HG02678 (cell line): Measurements from ENCODE around the gene CATSPERD.

Experiments used
- ATAC-seq: cut with Tn5 transposase; IDR thresholded peaks from one replicate; pipeline ENCODE4 v1.9.1; 2021; ENCODE audit warnings: mild to moderate bottlenecking, moderate library complexity; ENCODE audit not compliant: unreplicated experiment

The CATSPERD gene

DNA sequence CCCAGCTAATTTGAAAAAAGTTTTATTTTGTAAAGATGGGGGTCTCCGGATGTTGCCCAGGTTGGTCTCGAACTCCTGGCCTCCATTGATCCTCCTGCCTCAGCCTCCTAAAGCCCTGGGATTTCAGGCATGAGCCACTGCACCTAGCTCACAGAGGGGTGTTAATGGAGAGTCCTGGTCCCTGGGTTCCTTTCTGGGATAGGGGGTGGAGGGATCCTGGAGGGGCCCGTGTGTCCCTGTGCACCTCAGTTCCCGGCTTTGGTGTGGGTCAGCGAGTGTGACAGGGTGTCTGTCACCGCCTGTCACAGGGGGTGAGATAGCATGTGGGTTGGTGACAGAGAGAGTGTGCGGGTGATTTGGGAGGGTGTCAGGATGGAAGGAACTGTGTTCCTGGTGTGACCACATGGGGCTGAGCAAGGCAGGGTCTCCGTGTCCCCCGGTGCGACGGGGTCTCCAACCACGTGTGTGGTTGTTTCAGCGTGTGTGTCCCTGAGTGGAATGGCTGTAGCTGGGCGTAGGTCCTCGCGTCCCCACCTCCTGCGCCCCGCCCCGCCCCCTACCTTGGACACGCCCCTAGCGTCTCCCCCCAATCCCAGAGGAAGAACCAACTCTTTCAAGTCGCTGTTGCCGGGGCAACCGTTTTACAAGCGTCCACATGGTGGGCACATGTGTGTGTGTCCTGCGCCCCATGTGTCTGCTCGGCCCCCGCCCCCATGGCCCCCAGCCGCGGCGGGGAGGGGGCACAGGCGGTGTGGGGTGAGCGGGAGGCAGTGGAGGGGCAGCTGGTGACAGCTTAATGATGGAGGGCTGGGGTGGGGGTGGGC, 81.6 kb downstream of the CATSPERD start:
- no peak for ATAC-seq

- no peak for ATAC-seq
Measured at GRCh38 chr19:5803441-5803751, 83.0 kb downstream of the CATSPERD start.

GRCh38 chr19:5803752-5804515, 83.5 kb downstream of the CATSPERD start:
- ATAC-seq: peak; percentile 80

DNA sequence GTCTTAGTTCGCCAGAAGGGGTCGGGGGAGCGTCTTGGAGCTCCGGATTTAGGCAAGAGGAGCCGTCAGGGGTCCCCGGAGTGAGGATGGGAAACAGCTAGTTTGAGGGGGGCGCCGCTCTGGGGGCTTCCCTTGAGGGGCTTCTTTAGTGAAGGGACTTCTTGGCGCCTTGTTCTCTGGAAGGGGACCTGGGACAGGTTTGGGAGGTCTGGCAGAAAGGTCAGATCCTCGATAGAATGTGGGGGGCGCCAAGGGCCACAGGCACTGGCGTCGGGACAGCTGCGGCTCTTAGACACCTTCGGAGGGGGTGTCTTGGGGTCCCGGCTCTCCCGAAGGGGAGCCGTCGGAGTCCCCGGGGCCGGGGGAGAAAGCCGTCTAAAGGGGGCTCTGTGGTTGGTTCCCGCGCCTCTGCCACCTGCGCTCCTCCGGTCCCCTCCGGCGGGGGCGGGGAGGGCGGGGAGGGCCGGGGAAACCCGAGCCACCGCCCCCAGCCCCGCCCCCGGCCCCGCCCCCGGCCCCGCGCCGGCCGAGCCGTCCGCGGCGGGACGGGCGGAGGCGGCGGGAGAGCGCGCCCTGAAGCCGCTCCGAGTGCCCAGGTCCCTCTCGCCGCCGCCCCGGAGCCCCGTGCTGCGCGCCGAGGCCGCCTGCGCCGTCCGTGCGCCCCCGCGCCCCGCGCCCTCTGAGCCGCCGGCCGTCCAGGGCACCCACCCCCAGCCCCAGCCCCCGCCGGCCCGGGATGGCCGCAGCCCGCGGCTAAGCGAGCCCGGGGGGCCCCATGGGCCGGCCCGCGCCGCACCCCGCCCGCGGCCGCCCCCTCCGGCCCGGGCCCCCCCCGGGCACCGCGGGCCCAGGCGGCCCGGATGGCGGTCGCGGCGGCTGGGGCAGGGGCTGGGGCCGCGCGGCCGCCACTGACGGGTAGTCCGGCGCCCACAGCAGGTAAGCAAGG, 84.4 kb downstream of the CATSPERD start, which contains the start of gene NRTN:
Gene NRTN (plus strand): TSS at position 552 of the 946 bp plus-strand sequence. CDS start 19,099 bp downstream, outside the sequence.
- no peak for ATAC-seq

- ATAC-seq: no peak
Measured at GRCh38 chr19:5805462-5806132, 85.2 kb downstream of the CATSPERD start.

- ATAC-seq: no peak
Measured at GRCh38 chr19:5806133-5806489, 85.7 kb downstream of the CATSPERD start.

DNA sequence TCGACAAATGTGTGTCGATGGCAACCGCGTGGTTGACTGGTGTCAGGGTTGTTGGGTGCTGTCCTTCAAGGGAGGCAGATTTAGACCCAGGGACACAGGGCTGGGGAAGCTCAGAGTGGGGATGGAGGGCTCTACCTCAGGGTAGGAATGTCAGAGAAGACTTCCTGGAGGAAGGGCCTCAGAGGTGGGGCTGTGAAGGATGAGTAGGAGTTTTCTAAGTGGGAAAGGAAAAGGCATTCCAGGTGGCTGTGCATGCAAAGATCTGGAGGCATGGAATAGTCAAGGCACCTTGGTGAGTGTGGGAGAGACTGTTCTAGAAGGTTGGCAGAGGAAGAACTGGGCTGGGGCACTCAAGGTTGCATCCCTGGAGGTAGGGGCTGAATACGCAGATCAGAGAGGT, 86.5 kb downstream of the CATSPERD start:
- no peak for ATAC-seq

DNA sequence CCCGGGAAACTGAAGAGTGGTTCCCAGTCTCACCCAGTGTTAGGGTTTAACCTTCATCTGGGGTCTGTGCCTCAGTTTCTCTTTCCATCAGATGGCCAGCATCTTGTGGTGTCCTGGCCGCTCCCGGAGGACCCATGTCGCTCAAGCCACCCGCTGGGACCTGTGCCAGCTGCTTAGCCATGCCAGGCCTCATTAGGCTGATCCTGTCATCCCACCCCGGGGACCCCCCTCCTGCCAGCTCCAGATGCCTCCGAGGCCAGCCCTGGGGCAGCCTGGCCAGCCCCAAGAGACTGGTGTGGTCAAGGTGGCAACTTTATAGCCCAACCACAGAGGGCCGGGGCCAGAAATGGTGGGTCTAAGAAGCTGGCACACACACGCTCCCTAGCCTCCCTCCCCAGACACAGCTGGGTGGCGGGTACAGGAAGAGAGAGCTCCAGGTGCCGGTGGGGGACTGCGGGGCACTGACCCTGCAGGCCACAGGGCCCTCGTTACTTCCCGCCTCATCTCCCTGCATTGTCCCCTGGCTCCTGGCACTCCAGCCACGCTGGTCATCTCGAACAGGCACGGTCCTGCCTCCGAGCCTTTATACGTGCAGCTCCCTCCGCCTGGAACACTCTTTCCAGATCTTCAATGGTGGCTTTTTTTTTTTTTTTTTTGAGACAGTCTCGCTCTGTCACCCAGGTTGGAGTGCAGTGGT, 87.8 kb downstream of the CATSPERD start:
- no peak for ATAC-seq

- no peak for ATAC-seq
Measured at GRCh38 chr19:5809053-5809452, 88.6 kb downstream of the CATSPERD start.

GRCh38 chr19:5809469-5809868, 89.0 kb downstream of the CATSPERD start:
- ATAC-seq: no peak

- ATAC-seq: no peak
Measured at GRCh38 chr19:5811117-5811516, 90.7 kb downstream of the CATSPERD start.

GRCh38 chr19:5814123-5814851, 93.8 kb downstream of the CATSPERD start:
- no peak for ATAC-seq

GRCh38 chr19:5814852-5815246, 94.4 kb downstream of the CATSPERD start:
- ATAC-seq: no peak

- no peak for ATAC-seq
Measured at GRCh38 chr19:5817218-5817617, 96.8 kb downstream of the CATSPERD start.

- no peak for ATAC-seq
Measured at GRCh38 chr19:5818594-5818993, 98.2 kb downstream of the CATSPERD start.

- ATAC-seq: no peak
Measured at GRCh38 chr19:5820785-5821184, 100.3 kb downstream of the CATSPERD start.

- ATAC-seq: no peak
Measured at GRCh38 chr19:5821521-5822180, 101.2 kb downstream of the CATSPERD start.

DNA sequence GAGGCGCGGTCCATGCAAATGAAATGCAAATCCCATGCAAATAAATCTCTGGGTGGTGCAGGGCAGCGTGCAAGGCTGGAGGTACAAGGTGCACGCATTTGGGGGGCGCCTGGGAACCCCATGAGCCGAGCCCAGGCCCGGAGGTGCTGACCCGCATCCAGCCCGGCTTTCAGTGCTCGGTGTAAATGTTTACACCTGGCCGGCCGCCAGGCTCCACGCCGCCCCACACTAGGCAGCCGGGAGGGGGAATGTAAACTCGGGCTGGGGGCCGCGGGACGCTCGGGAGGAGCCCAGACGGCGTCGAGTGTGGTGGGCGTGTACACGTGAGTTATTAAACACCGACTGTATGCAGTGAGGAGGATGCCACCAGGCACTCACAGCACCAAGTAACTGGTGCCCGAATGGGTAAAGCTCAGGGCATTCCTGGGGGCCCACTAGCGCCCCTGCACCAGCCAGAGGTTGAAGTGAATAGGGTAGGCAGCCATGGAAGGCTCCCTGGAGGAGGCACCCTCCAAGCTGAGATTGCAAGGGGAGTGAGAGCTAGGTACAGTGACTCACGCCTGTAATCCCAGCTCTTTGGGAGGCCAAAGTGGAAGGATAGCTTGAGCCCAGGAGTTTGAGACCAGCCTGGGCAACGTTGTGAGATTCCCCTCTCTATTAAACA, 101.9 kb downstream of the CATSPERD start:
- ATAC-seq: no peak
